Bronchial epithelial cell (primary cell): Measurements from ENCODE around the gene PRXL2A. TPM values are rescaled to one million over a fixed set of nuclear protein-coding genes. Genes with fewer than 3 reads are reported as not detected.

Experiments
- DNase-seq: peaks from one replicate; pipeline ENCODE4 v3.0.0-alpha.2; 2010; ENCODE audit warnings: low read depth
- FAIRE-seq: peaks from 2 replicates; lab custom pipeline; 2011; peaks lifted over from hg19 to GRCh38; lab: Jason Lieb, UNC
- H3K27me3 ChIP-seq: 2 replicates; pipeline ENCODE4 v1.5.1; 2011; ENCODE audit warnings: low read length; ENCODE audit not compliant: control insufficient read depth, insufficient read depth
- H3K36me3 ChIP-seq: 2 replicates; pipeline ENCODE4 v1.5.1; 2011; ENCODE audit warnings: low read length; ENCODE audit not compliant: control insufficient read depth, insufficient read depth
- H3K4me3 ChIP-seq: 2 replicates; pipeline ENCODE4 v1.5.1; 2011; ENCODE audit warnings: mild to moderate bottlenecking, low read depth, low read length, control low read depth
- CTCF ChIP-seq: IDR thresholded peaks from 2 replicates; pipeline ENCODE4 v1.5.1; 2011; ENCODE audit warnings: mild to moderate bottlenecking, moderate library complexity, low read length, control low read depth, inconsistent platforms; ENCODE audit not compliant: insufficient read depth, severe bottlenecking
- total RNA-seq: library from RNA; depleted of rRNA; stranded (reverse); fragments of >200 nt; gene quantifications from 2 replicates; pipeline ENCODE4 v1.2.1, GENCODE V29; 2014

The PRXL2A gene
- total RNA-seq, 1 donor from 2014 or later, result 50.3 TPM

GRCh38 chr10:80443531-80443974 is 35.2 kb downstream of the PRXL2A start:
- Histone ChIP-seq H3K36me3 (no peaks in the 10 kb centered on the region), H3K4me3 (no peak overlapping the region), H3K27me3 (no peaks in the 10 kb centered on the region)
- peak; percentile 45 for TF ChIP-seq CTCF
- DNase-seq, result no peak
- FAIRE-seq, result no peak

- DNase-seq, result no peak
- no peak overlapping the region for H3K4me3 ChIP-seq
- FAIRE-seq, result no peak
- no peak for TF ChIP-seq CTCF
- H3K36me3 ChIP-seq, result no peaks in the 10 kb centered on the region
- H3K27me3 ChIP-seq, result no peaks in the 10 kb centered on the region
These were observed 35.8 kb downstream of the PRXL2A start for GRCh38 chr10:80444124-80444523.

GRCh38 chr10:80444646-80445319 is 36.4 kb downstream of the PRXL2A start:
- DNase-seq, result peak; percentile 57
- Histone ChIP-seq H3K36me3 (no peaks in the 10 kb centered on the region), H3K27me3 (no peaks in the 10 kb centered on the region), H3K4me3 (no peak overlapping the region)
- peak; percentile 94 for TF ChIP-seq CTCF
- FAIRE-seq, result no peak

- Histone ChIP-seq H3K4me3 (no peak overlapping the region), H3K36me3 (no peaks in the 10 kb centered on the region), H3K27me3 (no peaks in the 10 kb centered on the region)
- no peak for TF ChIP-seq CTCF
- FAIRE-seq (no peak), DNase-seq (no peak)
These were observed 39.3 kb downstream of the PRXL2A start for GRCh38 chr10:80447436-80448190.

GRCh38 chr10:80448209-80448942 is 40.0 kb downstream of the PRXL2A start:
- FAIRE-seq, result no peak
- Histone ChIP-seq H3K27me3 (no peaks in the 10 kb centered on the region), H3K36me3 (no peaks in the 10 kb centered on the region), H3K4me3 (no peak overlapping the region)
- no peak for TF ChIP-seq CTCF
- no peak for DNase-seq
